Keratinocyte (primary cell): Measurements from ENCODE around the gene DDX41. TPM values are rescaled to one million over a fixed set of nuclear protein-coding genes. Genes with fewer than 3 reads are reported as not detected.

Experiments
- DNase-seq: peaks from one replicate; pipeline ENCODE4 v3.0.0-alpha.2; 2011; ENCODE audit warnings: low read depth, missing footprints, low spot score
- FAIRE-seq: peaks from 2 replicates; lab custom pipeline; 2011; peaks lifted over from hg19 to GRCh38; lab: Jason Lieb, UNC
- H2AFZ ChIP-seq: 2 replicates; pipeline ENCODE4 v1.6.0; 2012; ENCODE audit warnings: low read length, control low read depth, inconsistent platforms; ENCODE audit not compliant: control insufficient read depth
- H3K27ac ChIP-seq: 2 replicates; pipeline ENCODE4 v1.5.1; 2011; ENCODE audit warnings: low read length; ENCODE audit not compliant: control insufficient read depth, insufficient read depth
- H3K27me3 ChIP-seq: 3 replicates; pipeline ENCODE4 v1.6.0; 2011; ENCODE audit warnings: low read length; ENCODE audit not compliant: control insufficient read depth, insufficient read depth; ENCODE audit errors: extremely low read depth
- H3K36me3 ChIP-seq, 2 experiments: 2 replicates in 1 of 2; 3 replicates in 1 of 2; pipeline ENCODE4 v1.5.1; 2011; ENCODE audit warnings: low read length in 2 of 2, mild to moderate bottlenecking in 1 of 2; ENCODE audit not compliant: control insufficient read depth in 2 of 2, insufficient read depth in 2 of 2; ENCODE audit errors: extremely low read depth in 1 of 2
- H3K4me1 ChIP-seq: 3 replicates; pipeline ENCODE4 v1.5.1; 2011; ENCODE audit warnings: low read length; ENCODE audit not compliant: control insufficient read depth, insufficient read depth; ENCODE audit errors: extremely low read depth
- H3K4me2 ChIP-seq: 3 replicates; pipeline ENCODE4 v1.6.0; 2011; ENCODE audit warnings: low read depth, low read length; ENCODE audit not compliant: control insufficient read depth, insufficient read depth; ENCODE audit errors: extremely low read depth
- H3K4me3 ChIP-seq, 3 experiments: fragments of 200-600 bp in 1 of 3; sonication (generic) in 1 of 3; 2 replicates in 2 of 3; 3 replicates in 1 of 3; pipeline ENCODE4 v1.5.1; 2011 to 2016; ENCODE audit warnings: low read length in 3 of 3, mild to moderate bottlenecking in 3 of 3, control low read depth in 2 of 3, inconsistent platforms in 1 of 3, low read depth in 1 of 3, mixed read lengths in 1 of 3, mixed run types in 1 of 3, moderate library complexity in 1 of 3; ENCODE audit not compliant: control insufficient read depth in 2 of 3, insufficient read depth in 2 of 3; ENCODE audit errors: extremely low read depth in 1 of 3
- H3K79me2 ChIP-seq: 2 replicates; pipeline ENCODE4 v1.6.0; 2012; ENCODE audit warnings: low read length; ENCODE audit not compliant: control insufficient read depth, insufficient read depth
- H3K9ac ChIP-seq: 3 replicates; pipeline ENCODE4 v1.6.0; 2011; ENCODE audit warnings: low read length; ENCODE audit not compliant: control insufficient read depth, insufficient read depth; ENCODE audit errors: extremely low read depth
- H3K9me1 ChIP-seq: 3 replicates; pipeline ENCODE4 v1.6.0; 2011; ENCODE audit warnings: low read length; ENCODE audit not compliant: control insufficient read depth, insufficient read depth; ENCODE audit errors: extremely low read depth
- H3K9me3 ChIP-seq: 2 replicates; pipeline ENCODE4 v1.5.1; 2012; ENCODE audit warnings: low read depth, low read length; ENCODE audit not compliant: control insufficient read depth
- H4K20me1 ChIP-seq: 3 replicates; pipeline ENCODE4 v1.6.0; 2011; ENCODE audit warnings: low read length; ENCODE audit not compliant: control insufficient read depth, insufficient read depth; ENCODE audit errors: extremely low read depth
- EZH2 ChIP-seq: IDR thresholded peaks from one replicate; pipeline ENCODE4 v1.6.1; 2012; ENCODE audit warnings: inconsistent platforms, mild to moderate bottlenecking, low read length, moderate library complexity
- dilution Hi-C: fragments of 300-500 bp; cut with MboI; formaldehyde crosslinking; loops from one replicate; pipeline ENCODE4 v1.7.0; 2020; ENCODE audit warnings: low sequenced_read_pairs; ENCODE audit not compliant: extremely low pct_ligation_motif_present
- polyA plus RNA-seq, 5 experiments: library from polyadenylated mRNA; depleted of rRNA in 3 of 5; stranded (reverse) in 3 of 5; stranded (forward) in 1 of 5; unstranded in 1 of 5; fragments of >200 nt; gene quantifications; 1 replicate in 1 of 5; 2 replicates in 3 of 5; 3 replicates in 1 of 5; pipeline versions ENCODE4 v1.2.1 to v1.2.3, GENCODE V29; 2011 to 2012; ENCODE audit warnings: missing spikeins in 2 of 5, low read depth in 1 of 5, low replicate concordance in 1 of 5
- TF ChIP-seq, protein P1 (sequence below), 3 experiments: IDR thresholded peaks in 1 of 3; conservative IDR thresholded peaks in 1 of 3; optimal IDR thresholded peaks in 1 of 3; 2 replicates in 2 of 3; 3 replicates in 1 of 3; pipeline versions ENCODE3 to v1.5.1; 2011; ENCODE audit warnings: low read length in 3 of 3, mild to moderate bottlenecking in 3 of 3, moderate library complexity in 2 of 3, control low read depth in 1 of 3, inconsistent platforms in 1 of 3; ENCODE audit not compliant: insufficient read depth in 2 of 3; ENCODE audit errors: extremely low read depth in 1 of 3

The DDX41 gene
- polyA plus RNA-seq, 1 donor (not counting 4 experiments of a cell fraction or from before 2014, with no cell fraction given): 71.3 TPM

DNA sequence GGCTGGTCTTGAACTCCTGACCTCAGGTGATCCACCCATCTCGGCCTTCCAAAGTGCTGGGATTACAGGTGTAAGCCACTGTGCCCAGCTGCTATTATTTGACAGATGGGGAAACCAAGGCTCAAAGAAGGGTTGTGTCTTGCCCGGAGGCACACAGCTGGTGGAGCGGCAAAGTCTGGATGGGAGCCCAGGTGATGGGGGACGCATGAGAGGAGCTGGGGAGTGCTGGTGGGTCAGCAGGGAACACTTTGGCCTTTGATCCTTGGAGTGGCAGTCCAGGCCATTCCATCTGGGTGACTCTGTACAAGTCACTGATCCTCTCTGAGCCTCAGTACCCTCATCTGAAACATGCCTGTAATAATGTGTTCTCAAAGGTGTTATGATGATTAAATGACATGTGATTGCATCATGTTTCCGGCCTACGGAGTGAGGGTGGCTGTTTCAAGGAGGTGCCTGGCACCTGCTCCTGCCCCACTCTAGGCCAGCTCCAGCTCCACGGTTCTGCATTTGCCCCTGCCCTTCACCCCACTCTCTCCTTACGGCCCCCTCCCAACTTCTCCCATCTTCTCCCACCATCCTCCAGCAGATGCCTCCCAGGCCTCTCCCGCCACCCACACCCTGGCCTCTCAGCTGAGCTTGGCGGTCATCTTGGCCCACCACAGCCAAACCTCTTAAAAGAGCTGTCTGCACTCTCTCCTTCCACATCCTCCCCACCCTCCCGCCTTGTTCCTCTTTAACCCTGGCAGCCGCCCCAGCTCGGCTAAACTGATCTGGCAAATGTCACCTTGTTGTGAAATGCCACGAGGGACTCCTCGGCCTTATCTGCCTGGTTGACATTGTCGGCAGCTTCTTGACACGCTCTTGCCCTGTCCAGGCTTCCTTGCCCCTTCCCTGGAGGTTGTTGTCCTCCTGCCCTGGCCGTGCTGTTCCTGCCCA is 37.8 kb downstream of the DDX41 start:
- peak; percentile 29 for FAIRE-seq
- H3K36me3 ChIP-seq: peaks cover 10% of the 10 kb centered on the region in 2 experiments
- no peak overlapping the region for H3K4me2 ChIP-seq
- H3K27me3 ChIP-seq: no peaks in the 10 kb centered on the region
- dilution Hi-C loops: no loop called here
- no peak overlapping the region for H3K4me3 ChIP-seq
- no peaks in the 10 kb centered on the region for H3K9me1 ChIP-seq
- TF ChIP-seq EZH2: no peak
- TF ChIP-seq, protein P1, sequence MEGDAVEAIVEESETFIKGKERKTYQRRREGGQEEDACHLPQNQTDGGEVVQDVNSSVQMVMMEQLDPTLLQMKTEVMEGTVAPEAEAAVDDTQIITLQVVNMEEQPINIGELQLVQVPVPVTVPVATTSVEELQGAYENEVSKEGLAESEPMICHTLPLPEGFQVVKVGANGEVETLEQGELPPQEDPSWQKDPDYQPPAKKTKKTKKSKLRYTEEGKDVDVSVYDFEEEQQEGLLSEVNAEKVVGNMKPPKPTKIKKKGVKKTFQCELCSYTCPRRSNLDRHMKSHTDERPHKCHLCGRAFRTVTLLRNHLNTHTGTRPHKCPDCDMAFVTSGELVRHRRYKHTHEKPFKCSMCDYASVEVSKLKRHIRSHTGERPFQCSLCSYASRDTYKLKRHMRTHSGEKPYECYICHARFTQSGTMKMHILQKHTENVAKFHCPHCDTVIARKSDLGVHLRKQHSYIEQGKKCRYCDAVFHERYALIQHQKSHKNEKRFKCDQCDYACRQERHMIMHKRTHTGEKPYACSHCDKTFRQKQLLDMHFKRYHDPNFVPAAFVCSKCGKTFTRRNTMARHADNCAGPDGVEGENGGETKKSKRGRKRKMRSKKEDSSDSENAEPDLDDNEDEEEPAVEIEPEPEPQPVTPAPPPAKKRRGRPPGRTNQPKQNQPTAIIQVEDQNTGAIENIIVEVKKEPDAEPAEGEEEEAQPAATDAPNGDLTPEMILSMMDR (optimal IDR thresholded peaks at IDR 0.05 in 1 of 3, IDR thresholded peaks at IDR 0.05 in 1 of 3, conservative IDR thresholded peaks at IDR 0.05 in 1 of 3; ENCODE audit: extremely low read depth in 1 of 3, insufficient read depth in 2 of 3, low read length in 3 of 3): no peak
- no peaks in the 10 kb centered on the region for H3K79me2 ChIP-seq
- DNase-seq: no peak
- no peak overlapping the region for H3K9ac ChIP-seq
- H3K9me3 ChIP-seq: no peaks in the 10 kb centered on the region
- peak overlapping the region; percentile 24 for H3K27ac ChIP-seq
- no peak overlapping the region for H2AFZ ChIP-seq
- no peaks in the 10 kb centered on the region for H4K20me1 ChIP-seq
- H3K4me1 ChIP-seq: peaks cover 11% of the 10 kb centered on the region

DNA sequence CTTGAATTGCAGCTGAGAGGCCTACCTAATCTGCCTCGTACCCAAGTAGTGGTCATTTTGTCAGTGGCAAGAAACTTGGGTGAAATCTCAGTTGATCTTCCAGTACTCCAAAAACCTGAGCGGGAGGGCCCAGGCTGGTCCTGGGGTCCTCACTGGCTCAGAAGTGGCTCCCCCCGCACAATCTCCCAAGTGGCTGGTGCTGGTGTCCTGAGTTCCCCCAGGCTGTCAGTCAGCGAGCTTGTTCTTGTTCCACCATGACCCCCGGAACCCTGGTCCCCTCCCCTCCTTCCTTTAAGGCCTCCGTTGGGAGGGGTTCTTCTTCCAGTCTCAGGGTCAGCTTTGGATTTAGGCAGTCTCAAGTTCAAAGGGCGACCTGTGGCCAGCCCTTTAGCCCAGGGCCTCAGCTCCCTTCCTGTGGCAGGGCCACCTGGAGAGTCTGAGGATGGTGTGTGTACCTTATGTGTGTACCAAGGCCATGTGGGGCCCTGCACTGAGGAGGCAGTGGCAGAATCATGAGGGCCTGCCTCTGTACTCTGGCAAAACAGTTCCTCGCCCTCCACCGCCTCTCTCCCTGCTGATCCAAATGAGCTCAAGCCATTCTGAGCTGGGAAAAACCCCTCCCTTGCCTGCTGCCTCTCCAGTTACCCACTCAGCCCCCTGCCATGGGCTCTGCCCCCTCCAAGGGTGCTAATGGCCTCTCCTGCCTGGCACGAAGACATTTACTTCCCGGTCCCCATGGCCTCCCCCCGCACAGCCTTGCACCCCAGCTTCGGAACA is 38.9 kb downstream of the DDX41 start:
- no peaks in the 10 kb centered on the region for H3K27me3 ChIP-seq
- no peaks in the 10 kb centered on the region for H3K9me3 ChIP-seq
- no peak overlapping the region for H3K9ac ChIP-seq
- dilution Hi-C loops: no loop called here
- no peak overlapping the region for H3K27ac ChIP-seq
- H3K4me2 ChIP-seq: no peak overlapping the region
- H3K36me3 ChIP-seq: peaks cover 4 to 5% of the 10 kb centered on the region in 2 experiments
- no peak for TF ChIP-seq EZH2
- TF ChIP-seq, protein P1 (optimal IDR thresholded peaks at IDR 0.05 in 1 of 3, IDR thresholded peaks at IDR 0.05 in 1 of 3, conservative IDR thresholded peaks at IDR 0.05 in 1 of 3; ENCODE audit: extremely low read depth in 1 of 3, insufficient read depth in 2 of 3, low read length in 3 of 3): no peak
- FAIRE-seq (no peak), DNase-seq (no peak)
- no peaks in the 10 kb centered on the region for H3K79me2 ChIP-seq
- no peaks in the 10 kb centered on the region for H3K9me1 ChIP-seq
- H3K4me1 ChIP-seq: peaks cover 11% of the 10 kb centered on the region
- no peaks in the 10 kb centered on the region for H4K20me1 ChIP-seq
- H3K4me3 ChIP-seq: no peak overlapping the region
- no peak overlapping the region for H2AFZ ChIP-seq
